KBM-7 (cell line): Measurements from ENCODE around the gene EEF1G.

Source experiments
- DNase-seq: peaks from one replicate; pipeline ENCODE4 v3.0.0-alpha.2; 2015
- in situ Hi-C: fragments of 300-500 bp; cut with MboI; formaldehyde crosslinking; loops from 2 replicates; pipeline ENCODE4 v1.14.3; 2020; ENCODE audit warnings: low sequenced_read_pairs, low pct_unique_long_range_greater_than_20kb, mixed read lengths

The EEF1G gene

DNA sequence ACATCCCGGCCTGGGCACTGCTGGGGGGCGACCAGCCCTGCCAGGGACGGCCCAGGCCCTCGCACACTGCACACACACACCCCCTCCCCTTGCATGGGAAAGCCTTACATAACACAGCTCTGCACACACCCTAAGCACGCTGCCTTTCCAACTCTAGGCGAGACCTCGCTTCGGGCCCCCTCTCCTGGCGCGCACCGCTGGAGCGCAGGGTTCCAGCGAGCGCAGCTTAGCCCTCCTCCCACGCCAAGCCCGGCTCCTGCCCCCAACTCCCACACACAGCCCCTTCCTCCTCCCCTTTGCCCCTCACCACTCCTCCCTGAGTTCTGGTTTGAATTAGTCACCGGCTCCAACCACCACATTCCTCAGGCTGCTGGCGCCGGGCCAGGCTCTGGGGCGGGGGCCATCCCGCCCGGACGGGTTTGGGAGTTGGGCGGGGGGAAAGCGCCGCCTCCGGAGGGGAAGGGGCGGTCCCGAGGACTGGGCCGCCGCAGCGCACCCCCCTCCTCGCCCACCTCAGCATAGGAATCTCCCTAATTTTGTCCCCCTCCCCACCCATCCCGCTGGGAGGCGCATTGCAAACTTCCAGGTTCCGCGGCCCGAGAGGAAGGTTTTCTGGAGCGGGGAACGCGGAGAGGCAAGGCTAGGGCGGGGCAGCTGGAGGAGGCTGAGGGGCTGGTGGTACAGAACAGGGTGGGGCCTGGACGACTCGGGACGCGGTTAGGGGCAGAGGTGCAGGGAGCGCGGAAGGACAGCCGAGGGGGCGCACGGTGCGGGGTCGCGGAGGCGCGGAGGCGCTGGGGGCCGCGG, 28.1 kb downstream of the EEF1G start:
- DNase-seq, result peak; percentile 94

DNA sequence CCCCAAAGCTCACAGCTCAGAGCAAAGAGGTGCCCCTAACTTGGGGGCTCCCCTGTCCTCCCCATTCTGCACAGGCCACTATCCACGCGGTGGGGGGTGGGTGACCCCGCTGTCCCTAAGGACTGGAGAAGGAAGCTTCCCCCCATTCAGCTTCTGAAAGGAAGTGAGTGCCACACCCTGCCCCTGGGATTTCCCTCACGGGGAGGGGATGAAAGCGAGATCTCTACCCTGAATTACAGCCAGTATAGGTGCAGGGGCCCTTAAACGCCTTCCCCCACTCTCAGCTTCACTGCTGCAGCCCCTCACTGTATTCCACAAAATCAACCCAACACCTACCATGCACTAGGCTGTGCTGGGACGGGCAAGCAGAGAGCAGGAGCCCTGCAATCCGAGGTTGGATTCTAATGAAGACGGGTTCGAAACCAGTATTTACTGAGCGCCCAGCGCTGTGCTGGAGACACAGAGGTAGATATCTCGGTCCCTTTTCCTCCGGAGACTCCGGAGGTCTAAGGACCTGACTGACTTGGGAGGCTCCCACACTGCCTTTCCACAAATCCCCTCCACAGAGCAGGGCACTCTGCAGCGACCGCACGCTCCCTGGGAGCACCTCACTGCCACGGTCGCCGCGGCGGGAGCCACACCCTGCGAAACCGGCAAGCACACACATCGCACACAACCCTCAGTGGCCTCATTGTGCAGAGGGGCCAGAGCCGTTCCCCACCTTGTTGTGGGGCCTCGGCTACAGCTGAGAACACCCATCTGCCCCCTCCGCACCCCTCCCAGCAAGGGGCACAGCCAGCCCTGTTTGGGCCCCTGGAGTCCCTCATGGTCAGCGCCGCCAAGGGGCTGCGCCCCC, 28.9 kb downstream of the EEF1G start:
- peak; percentile 38 for DNase-seq
- in situ Hi-C loops, result no loop called here

More for the DNA sequence above, 28.1 kb downstream of the EEF1G start:
- in situ Hi-C loops, result no loop called here

DNA sequence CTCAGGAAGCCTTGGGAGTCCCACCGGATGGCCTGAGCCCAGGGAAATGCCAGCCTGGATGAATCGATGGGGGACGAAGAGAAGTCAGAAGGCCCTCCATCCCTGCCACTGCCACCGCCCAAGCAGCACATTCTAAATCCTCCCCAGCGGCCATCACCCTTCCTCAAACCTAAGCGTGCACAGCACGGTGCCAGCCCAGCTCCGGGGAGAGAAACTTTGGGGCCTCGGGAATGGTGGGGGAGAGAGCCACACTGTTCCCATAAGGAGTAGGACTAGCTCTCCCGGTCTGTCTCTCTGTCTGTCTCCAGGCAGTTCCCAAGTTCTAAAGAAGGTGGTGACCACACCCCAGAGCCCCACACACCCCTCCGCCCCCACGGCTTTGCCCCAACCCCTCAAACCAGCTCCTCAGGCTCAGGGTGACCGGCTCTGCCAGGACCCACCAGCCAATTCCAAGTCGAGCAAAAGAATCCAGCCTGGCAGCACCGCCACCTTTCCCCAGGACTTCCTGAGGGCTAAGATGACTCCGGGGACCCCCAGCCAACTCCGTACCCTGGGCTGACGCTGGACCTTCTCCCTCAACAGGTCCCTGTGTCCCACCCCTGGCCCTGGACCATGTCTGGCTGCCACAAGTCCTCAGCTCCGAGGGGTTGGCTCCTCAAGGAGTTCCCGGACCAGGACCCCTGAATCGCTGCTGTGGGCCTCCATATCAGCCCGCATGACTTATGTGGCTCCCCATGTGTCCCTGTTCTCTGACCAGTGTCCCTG, 29.8 kb downstream of the EEF1G start:
- in situ Hi-C loops, result no loop called here
- DNase-seq, result no peak

DNA sequence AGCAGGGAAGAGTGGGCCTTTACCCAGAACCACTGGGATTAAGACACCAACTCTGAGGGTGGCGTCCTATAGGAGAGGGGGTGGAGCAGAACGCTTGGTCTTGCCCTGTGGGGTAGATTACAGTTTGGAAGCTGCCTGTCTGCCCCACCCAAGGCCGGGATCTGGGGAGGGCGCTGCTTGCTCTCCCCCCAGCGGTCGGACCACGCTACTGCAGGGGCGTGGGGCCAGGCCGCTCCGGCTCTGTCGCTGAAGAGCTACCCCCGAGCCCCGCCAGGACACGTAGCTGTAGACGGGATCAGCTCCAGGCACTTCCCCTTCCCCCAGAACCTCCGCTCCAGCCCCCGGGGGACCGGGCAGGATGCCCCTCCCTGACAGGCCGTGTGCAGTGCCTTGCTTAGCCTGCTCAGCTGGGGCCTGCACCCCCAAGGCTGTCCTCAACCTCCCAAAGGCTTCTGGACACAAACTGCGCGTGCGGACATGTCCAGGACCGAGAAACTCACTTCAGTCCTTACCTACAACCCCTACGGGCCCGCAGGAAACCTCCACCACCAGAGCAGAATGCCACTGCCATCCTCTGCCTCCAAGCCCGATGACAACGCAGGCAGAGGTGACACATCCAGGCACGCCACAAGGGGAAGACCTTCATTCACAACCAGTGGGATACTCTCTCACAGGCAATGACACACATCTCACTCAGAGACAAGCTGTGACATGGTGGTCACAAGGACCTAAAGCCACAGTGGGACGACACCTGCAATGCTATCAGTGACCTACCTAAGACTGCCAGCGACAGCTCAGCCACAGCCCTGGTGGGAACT, 30.7 kb downstream of the EEF1G start:
- peak; percentile 93 for DNase-seq
- in situ Hi-C loops, result no loop called here

DNA sequence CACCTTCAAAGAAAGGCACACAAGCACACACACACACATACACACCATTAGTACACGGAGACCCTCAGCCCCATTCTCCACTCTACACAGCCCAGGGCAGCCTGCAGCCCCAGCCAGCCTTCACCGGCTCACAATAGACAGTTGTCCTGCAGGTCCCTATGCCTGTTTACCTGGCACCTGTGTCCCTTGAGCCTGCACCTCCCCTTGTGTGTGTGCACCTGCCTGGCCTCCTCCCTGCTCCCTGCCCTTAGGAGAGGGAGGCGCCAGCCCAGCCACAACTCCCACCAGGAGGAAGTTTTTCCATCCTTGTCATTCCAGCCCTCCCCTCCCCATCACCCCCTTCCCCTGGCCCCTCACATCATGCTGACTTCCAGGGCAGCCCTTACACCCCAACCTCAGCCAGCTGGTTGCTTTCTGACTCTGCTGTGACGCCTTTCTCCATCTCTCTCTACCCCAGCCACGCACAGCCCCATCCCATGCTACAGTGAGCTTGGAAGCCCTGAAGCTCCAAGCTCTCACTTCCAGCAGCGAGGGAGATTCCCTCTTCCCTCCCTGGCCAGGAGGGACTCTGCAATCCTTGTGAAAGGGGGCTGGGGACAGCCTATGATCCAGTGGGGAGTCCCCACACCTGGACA, 31.5 kb downstream of the EEF1G start:
- no peak for DNase-seq
- in situ Hi-C loops, result no loop called here

DNA sequence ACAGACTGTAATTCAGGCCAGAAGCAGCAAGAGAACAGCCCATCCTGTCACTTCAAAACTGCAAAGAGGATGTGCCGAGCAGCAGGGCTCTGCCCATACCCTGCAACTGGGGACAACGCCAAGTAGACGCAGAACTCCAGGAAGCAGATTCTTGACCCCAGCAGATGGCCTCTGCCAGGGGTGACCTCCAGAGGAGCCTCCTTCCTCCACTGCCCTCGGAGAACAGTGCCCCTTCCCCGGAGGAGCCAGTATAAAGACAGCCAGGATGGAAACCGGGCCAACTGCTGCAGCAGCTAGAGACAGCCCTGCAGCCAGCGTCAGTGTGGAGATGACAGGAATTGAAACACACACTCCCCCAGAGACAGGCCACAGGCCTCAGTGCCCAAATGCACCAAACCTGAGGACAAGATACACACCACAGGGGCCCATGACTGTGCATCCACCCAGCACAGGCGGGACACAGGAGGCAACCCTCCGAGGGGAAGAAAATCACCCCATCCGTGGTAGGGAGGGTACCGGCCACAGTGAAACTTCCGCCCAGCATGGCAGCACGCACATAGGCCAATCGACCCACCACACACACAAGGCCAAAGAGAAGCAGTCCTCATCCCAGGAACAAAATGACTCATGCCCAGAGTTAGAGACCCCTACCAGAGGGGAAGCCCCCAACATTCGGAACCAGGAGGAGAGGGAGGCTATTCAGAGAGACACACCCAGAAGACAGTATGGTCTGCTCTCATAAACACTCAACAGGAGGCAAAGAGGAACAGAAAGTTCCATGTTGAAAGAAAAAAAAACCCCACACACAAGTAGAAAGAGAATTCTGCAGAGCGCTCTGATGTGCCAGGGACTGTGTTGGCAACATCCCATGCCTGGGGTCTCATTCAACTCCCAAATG, 32.6 kb downstream of the EEF1G start:
- no peak for DNase-seq
- in situ Hi-C loops, result no loop called here

DNA sequence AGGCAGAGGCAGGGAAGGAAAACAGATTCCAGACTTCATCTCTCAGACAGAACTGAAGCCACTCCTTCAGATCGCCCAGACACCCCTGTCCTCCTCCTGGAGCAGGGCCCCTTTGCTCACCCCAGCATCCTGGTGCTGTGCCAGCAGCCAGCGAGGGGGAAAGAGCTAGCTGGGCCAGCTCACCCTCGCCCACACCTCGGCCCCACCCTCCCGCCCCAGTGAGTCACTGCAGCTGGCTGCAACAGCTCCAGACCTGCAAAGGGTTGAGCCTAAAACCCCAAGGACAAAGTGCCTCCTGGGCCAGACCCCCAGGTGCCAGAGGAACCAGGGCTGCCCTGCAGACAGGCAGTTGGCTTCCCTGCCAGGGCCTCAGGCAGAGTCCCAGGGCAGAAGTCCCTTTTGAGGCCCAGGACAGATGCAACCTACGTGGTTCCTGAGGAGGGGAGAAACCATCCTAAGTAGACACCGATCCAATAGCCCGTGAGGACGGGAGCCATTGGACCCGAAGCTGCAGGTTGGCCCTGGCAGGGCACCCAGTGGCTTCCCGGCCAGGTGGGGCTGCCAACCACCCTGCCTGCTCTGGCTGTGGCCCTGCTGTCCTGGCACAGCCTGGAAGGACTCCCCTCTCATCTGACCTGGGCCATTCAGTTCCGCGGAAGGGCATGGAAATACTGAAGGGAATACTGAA, 34.3 kb downstream of the EEF1G start:
- DNase-seq, result no peak
- in situ Hi-C loops, result no loop called here

DNA sequence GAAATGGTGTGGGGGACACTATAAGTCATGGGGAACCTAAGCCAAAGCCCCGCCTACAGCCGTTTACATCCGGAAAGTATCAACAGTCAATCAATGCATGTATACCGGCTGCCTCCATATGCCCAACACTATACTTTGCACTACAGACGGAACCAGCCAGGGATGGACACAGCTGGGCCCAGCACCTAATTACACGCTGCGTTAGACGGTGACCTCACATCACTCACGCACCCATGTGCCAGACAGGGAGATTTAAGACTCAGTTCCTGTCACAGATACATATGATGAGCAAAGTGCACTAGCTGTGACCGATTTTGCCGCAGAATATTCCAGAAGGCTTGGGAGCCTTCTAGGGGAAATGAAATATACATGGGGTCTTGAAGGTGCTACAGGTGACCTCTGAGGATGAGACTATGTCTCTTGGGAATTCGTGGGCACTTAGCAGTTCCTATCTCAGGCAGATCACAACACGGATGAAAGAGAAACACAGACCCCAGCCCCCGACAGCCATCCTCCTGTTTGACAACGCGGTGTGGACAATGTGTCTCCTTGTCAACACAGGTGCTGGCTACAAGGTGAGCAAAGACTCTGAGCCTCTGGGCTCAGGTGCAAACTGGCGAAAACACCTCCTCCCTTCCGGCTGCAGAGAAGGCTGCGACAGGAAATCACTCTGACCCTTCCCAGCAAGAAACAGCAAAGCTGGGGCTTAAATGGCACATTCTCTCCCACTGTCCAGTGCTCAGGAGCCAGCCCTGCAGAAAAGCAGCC, 35.0 kb downstream of the EEF1G start:
- in situ Hi-C loops, result no loop called here
- no peak for DNase-seq

DNA sequence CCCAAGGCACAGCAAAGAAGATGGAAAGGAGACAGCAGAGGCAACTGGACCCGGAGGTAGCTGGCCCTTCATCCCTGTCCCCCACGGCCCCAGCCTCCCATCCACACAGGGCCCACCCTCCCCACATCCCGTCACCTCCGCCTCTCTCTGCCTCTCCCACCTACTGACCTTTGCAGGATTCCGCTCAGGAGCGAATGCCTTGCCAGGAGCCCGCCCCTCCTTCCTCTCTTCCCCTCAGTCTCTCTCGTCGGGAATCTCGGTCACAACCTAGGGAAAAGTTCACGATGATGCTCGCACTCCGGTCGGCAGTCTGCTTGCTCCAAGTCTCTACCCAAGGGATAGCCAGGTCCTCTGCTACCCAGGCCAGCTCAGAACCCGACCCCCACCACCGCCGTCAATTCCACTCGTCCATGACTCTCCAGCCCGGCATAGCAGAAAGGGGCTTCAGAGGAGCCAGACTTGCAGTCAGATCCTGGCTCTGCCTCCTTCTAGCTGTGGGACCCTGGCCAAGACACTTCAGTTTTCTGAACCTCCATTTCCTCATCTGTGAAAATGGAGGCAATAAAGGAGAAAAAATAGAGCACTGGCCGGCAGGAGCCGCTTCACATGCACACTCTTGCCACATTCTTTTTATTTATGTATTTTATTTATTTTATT, 37.3 kb downstream of the EEF1G start:
- in situ Hi-C loops, result no loop called here

DNA sequence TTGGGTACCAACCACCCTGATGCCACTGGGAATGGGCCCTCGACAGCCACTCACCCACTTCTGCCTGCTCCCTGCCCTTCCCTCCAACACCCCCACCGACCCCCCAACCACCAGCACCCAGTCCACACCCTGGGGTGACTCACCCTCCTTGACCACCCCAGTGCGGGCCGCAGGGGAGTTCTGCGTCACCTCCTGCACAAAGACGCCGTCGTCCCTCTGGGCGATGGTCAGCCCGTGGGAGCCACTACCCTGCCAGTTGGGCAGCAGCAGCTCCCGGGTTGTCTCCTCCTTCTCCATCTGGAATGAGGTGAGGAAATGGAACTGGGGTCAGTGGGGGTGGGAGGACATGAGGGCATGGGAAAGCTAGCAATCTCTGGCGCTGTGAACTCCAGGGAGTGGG, 37.9 kb downstream of the EEF1G start:
- no peak for DNase-seq
- in situ Hi-C loops, result no loop called here

More for the DNA sequence above, 37.3 kb downstream of the EEF1G start:
- DNase-seq, result no peak

DNA sequence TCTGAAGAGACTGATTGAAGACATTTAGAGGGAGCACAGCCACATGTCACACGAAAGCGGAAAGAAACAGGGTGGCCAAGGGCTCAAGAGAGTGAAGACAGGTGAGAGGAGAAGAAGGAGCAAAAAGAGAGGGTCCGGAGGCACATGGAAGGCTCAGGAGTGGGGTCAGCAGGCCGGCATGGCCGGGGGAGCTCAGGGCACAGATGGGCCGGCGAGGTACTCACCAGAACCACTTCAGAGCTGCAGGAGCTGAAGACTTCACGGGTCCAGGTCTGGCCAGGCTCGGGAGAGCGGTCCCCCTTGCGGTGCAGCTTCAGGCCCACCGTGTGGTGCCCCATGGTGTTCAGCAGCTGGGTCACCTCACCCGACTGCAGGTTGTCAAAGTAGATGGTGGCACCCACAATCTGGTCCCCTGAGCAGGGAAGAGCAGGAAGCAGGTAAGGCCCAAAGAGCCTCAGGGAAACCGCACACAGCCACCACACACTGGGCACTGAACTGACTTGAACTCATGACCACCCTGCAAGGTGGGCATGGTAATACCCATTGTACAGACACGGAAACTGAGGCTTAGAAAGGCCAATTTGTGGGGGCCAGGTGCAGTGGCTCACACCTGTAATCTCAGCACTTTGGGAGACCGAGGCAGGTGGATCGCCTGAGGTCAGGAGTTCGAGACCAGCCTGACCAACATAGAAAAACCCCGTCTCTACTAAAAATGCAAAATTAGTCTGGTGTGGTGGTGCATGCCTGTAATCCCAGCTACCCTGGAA, 38.7 kb downstream of the EEF1G start:
- no peak for DNase-seq
- in situ Hi-C loops, result no loop called here

DNA sequence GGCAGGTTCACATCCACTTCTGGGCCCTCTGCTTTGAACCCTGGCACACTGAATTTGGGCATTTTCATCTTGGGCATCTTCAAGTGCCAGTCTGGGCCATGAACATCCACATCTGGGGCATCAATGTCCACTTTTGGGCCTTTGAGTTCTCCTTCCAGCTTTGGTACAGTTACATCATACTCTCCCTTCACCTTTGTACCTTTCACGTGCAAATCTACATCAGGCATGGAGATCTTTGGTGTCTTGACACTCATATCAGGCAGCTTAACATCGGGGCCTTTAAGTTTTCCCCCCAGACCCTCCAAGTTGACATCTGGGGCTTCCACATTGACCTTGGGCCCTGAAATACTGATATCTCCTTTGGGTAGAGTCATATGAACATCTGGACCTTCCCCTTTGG, 41.6 kb downstream of the EEF1G start:
- in situ Hi-C loops, result no loop called here
- DNase-seq, result no peak

DNA sequence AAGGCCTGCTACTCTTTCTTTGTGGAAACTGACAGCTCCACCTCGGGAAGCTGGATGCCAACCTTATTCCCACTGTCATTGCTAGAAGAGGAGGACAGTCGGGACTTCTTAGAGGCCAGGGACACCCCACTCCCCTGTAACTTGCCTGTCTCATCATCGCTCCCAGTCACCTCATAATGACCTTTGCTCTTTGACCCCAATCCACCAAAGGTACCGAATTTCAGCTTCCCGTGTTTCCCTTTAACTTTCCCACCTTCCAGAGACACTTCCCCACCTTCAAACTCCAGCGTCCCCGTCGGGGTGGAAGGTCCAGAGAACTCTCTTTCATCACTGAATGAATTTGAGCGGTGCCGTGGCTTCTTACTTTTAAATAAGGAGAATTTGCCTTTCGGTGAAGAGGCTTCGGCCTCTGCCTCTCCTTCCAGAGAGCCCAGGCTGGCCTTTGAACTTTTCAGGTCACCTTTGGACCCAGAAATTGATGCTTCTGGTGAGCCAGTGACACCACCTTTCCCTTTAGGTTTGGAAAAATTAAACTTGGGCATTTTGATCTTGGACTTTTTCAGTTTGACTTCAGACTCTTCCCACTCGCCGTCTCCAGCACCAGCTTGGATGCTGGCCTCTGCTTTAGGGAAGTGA, 56.8 kb downstream of the EEF1G start:
- in situ Hi-C loops, result no loop called here
- no peak for DNase-seq

DNA sequence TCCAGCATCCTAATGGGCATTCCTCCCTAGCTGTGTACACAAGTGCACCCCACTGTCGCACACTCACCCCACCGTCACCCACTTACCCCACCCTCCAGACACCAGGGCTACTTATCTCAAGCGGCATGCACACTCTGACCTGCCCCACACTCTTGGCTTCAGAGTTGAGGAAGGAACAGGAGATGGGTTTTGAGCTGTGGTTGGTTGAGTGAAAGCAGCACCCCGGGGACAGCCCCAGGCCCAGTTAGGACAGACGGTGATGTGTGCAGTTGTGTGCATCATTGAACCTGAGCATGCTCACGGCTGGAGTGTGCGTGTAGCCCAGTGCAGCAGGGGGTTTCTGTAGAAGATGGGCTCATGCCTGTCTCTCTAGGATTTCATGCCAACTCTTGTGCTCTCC, 59.5 kb downstream of the EEF1G start:
- in situ Hi-C loops, result no loop called here
- no peak for DNase-seq

DNA sequence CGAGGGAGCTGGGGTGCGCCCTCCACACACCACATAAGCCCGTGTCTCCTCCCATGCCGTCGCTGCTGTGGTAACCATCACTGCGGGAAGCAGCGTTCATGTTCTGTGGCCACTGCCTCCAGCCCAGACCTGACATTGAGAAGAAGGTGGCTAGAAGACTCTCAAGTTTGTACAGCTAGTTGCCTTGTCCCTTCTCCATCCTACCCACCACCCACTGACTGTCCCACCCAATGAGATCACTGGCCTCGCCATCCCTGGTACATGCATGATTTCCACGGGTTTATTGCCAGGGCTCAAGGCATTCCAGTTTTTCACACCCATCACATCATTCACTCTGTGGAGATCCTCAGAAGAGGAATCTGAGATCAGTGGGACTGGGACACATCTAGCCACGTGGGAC, 60.1 kb downstream of the EEF1G start:
- no peak for DNase-seq
- in situ Hi-C loops, result no loop called here
